Loucy (cell line): Measurements from ENCODE around the gene NIN.

ENCODE experiments used
- CTCF ChIP-seq: fragments of 200-600 bp; sonication (generic); conservative IDR thresholded peaks from 2 replicates; pipeline ENCODE4 v1.5.1; 2014; ENCODE audit warnings: mild to moderate bottlenecking, antibody characterized with exemption, low read length
- EZH2phosphoT487 ChIP-seq: fragments of 200-600 bp; IDR thresholded peaks from 2 replicates; pipeline ENCODE4 v1.6.1; 2018; ENCODE audit warnings: antibody characterized with exemption, mild to moderate bottlenecking, moderate library complexity, borderline replicate concordance

- TF ChIP-seq CTCF (no peak), EZH2phosphoT487 (no peak)
Measured at GRCh38 chr14:50839691-50840090, 8.7 kb upstream of the NIN start.
